Neuronal stem cell (in vitro differentiated cells): ENCODE data around the gene ZNF148.

Source experiments
- DNase-seq: peaks from one replicate; pipeline ENCODE4 v3.0.0-alpha.2; 2013; ENCODE audit warnings: low spot score
- H2AFZ ChIP-seq: one replicate; pipeline ENCODE4 v1.6.1; 2013; ENCODE audit warnings: mild to moderate bottlenecking, low read length, inconsistent platforms
- H2AK5ac ChIP-seq: 2 replicates; pipeline ENCODE4 v1.6.1; 2013; ENCODE audit warnings: low read depth, mild to moderate bottlenecking, inconsistent platforms, low read length, moderate library complexity, mixed read lengths
- H2BK120ac ChIP-seq: 2 replicates; pipeline ENCODE4 v1.6.1; 2013; ENCODE audit warnings: low read depth, mild to moderate bottlenecking, inconsistent platforms, low read length, moderate library complexity, mixed read lengths
- H2BK12ac ChIP-seq: one replicate; pipeline ENCODE4 v1.6.1; 2013; ENCODE audit warnings: low read length, inconsistent platforms
- H2BK15ac ChIP-seq: 2 replicates; pipeline ENCODE4 v1.6.1; 2013; ENCODE audit warnings: mild to moderate bottlenecking, low read length, inconsistent platforms, mixed read lengths
- H2BK5ac ChIP-seq: one replicate; pipeline ENCODE4 v1.6.1; 2013; ENCODE audit warnings: inconsistent platforms, mild to moderate bottlenecking, low read length, moderate library complexity
- H3K14ac ChIP-seq: one replicate; pipeline ENCODE4 v1.6.1; 2013; ENCODE audit warnings: low read length, inconsistent platforms
- H3K18ac ChIP-seq: 2 replicates; pipeline ENCODE4 v1.6.1; 2013; ENCODE audit warnings: low read length, inconsistent platforms
- H3K23ac ChIP-seq: 2 replicates; pipeline ENCODE4 v1.6.1; 2013; ENCODE audit warnings: low read depth, mild to moderate bottlenecking, mixed read lengths, low read length, inconsistent platforms; ENCODE audit not compliant: poor library complexity
- H3K27ac ChIP-seq: replicated peaks from 3 replicates; pipeline ENCODE4 v1.5.1; 2013; ENCODE audit warnings: low read length, inconsistent platforms
- H3K27me3 ChIP-seq, 3 experiments: 2 replicates each; pipeline ENCODE4 v1.6.1; 2013; ENCODE audit warnings: low read length in 3 of 3, mild to moderate bottlenecking in 2 of 3, inconsistent platforms in 1 of 3, low read depth in 1 of 3, mixed read lengths in 1 of 3, moderate library complexity in 1 of 3; ENCODE audit not compliant: control insufficient read depth in 3 of 3, insufficient read depth in 3 of 3
- H3K36me3 ChIP-seq, 2 donors: replicated peaks in 1 of 2; 2 replicates each; pipeline ENCODE4 v1.6.1; 2013; ENCODE audit warnings: low read length in 2 of 2; ENCODE audit not compliant: control insufficient read depth in 2 of 2, insufficient read depth in 2 of 2
- H3K4ac ChIP-seq: 2 replicates; pipeline ENCODE4 v1.6.1; 2013; ENCODE audit warnings: inconsistent platforms, mild to moderate bottlenecking, low read length, moderate library complexity
- H3K4me1 ChIP-seq, 2 donors: 1 replicate in 1 of 2; 2 replicates in 1 of 2; pipeline ENCODE4 v1.6.1; 2013; ENCODE audit warnings: low read length in 2 of 2, low read depth in 1 of 2; ENCODE audit not compliant: control insufficient read depth in 2 of 2, insufficient read depth in 1 of 2
- H3K4me2 ChIP-seq: one replicate; pipeline ENCODE4 v1.6.1; 2013; ENCODE audit warnings: mild to moderate bottlenecking, low read length, inconsistent platforms; ENCODE audit not compliant: insufficient read depth, poor library complexity, severe bottlenecking
- H3K4me3 ChIP-seq, 2 donors: 2 replicates each; pipeline ENCODE4 v1.5.1; 2013; ENCODE audit warnings: low read length in 2 of 2, mild to moderate bottlenecking in 2 of 2, inconsistent platforms in 1 of 2, moderate library complexity in 1 of 2
- H3K79me1 ChIP-seq: one replicate; pipeline ENCODE4 v1.6.1; 2013; ENCODE audit warnings: low read depth, mild to moderate bottlenecking, inconsistent platforms, low read length, moderate library complexity
- H3K9ac ChIP-seq: one replicate; pipeline ENCODE4 v1.6.1; 2013; ENCODE audit warnings: mild to moderate bottlenecking, low read depth, low read length, inconsistent platforms; ENCODE audit not compliant: poor library complexity
- H3K9me3 ChIP-seq, 2 donors: replicated peaks in 1 of 2; 2 replicates each; pipeline versions ENCODE3 to v1.6.1; 2013; ENCODE audit warnings: low read length in 2 of 2, mild to moderate bottlenecking in 2 of 2, inconsistent platforms in 1 of 2, low read depth in 1 of 2, mixed read lengths in 1 of 2, moderate library complexity in 1 of 2; ENCODE audit not compliant: control insufficient read depth in 2 of 2, insufficient read depth in 1 of 2
- H4K8ac ChIP-seq: one replicate; pipeline ENCODE4 v1.6.1; 2013; ENCODE audit warnings: low read depth, mild to moderate bottlenecking, inconsistent platforms, low read length, moderate library complexity
- H4K91ac ChIP-seq: one replicate; pipeline ENCODE4 v1.6.1; 2013; ENCODE audit warnings: low read length, low read depth, mild to moderate bottlenecking, inconsistent platforms; ENCODE audit not compliant: poor library complexity
- WGBS, 2 donors: extraction: QIAGEN DNeasy Blood & Tissue Kit; methylation state at CpG; one replicate each; pipeline ENCODE4 v1.1.7; 2013; ENCODE audit warnings: missing lambda C conversion rate in 2 of 2, mixed read lengths in 1 of 2; ENCODE audit not compliant: insufficient read length in 2 of 2, insufficient replicate concordance in 1 of 2; ENCODE audit errors: extremely low coverage in 2 of 2; 5-methylcytosine and 5-hydroxymethylcytosine counted together

ZNF148 gene

GRCh38 chr3:125386811-125387210 is 11.7 kb upstream of the ZNF148 start:
- H3K4me1 ChIP-seq = peaks cover 4 to 14% of the 10 kb centered on the region in 2 donors
- no peak overlapping the region for H2BK5ac ChIP-seq
- no peaks in the 10 kb centered on the region for H3K79me1 ChIP-seq
- H3K4me2 ChIP-seq = no peak overlapping the region
- no peaks in the 10 kb centered on the region for H3K27me3 ChIP-seq
- H2AK5ac ChIP-seq = no peak overlapping the region
- WGBS, 2 donors = no CpG with 5 or more reads among the region's 4 CpGs
- H3K4me3 ChIP-seq = no peak overlapping the region
- no peak overlapping the region for H3K23ac ChIP-seq
- no peak overlapping the region for H3K4ac ChIP-seq
- H3K9ac ChIP-seq = no peak overlapping the region
- no peak overlapping the region for H2BK120ac ChIP-seq
- H2BK12ac ChIP-seq = no peak overlapping the region
- H3K36me3 ChIP-seq = no peaks in the 10 kb centered on the region
- H2AFZ ChIP-seq = no peak overlapping the region
- no peak for DNase-seq
- no peaks in the 10 kb centered on the region for H3K9me3 ChIP-seq
- H2BK15ac ChIP-seq = no peak overlapping the region
- peak overlapping the region; percentile 42 for H3K27ac ChIP-seq
- no peak overlapping the region for H4K91ac ChIP-seq
- no peak overlapping the region for H4K8ac ChIP-seq
- H3K14ac ChIP-seq = no peak overlapping the region
- H3K18ac ChIP-seq = no peak overlapping the region

DNA sequence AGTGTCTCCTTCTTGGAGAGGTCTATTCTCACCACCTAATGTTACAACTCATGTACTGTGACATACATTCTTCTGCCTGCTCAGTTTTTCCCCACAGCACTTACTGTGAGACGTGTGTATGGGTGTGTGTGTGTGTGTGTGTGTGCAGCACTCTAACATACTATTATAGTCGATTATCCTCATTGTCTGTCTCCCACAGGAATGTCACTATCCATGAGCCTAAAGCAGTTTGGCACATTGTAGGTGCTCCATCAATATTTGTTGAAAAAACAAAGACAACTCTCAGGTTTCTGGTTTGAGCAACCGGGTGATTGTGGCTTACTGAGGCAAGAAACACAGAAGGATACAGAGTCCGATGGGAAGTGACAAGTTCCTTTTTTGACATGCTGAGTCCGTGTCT is 8.6 kb upstream of the ZNF148 start:
- Histone ChIP-seq H3K4me1 (peaks cover 4 to 10% of the 10 kb centered on the region in 2 donors), H4K91ac (no peak overlapping the region), H3K27me3 (no peaks in the 10 kb centered on the region), H3K79me1 (no peaks in the 10 kb centered on the region), H3K14ac (no peak overlapping the region), H2BK5ac (no peak overlapping the region), H3K9me3 (no peaks in the 10 kb centered on the region), H2AFZ (peak overlapping the region; percentile 46), H3K4me2 (no peak overlapping the region), H3K4ac (no peak overlapping the region), H4K8ac (no peak overlapping the region), H3K9ac (no peak overlapping the region), H3K4me3 (no peak overlapping the region), H3K23ac (no peak overlapping the region), H2AK5ac (no peak overlapping the region), H3K18ac (no peak overlapping the region), H2BK12ac (no peak overlapping the region), H3K36me3 (no peaks in the 10 kb centered on the region), H3K27ac (no peak overlapping the region), H2BK15ac (no peak overlapping the region), H2BK120ac (no peak overlapping the region)
- DNase-seq = no peak
- WGBS, 2 donors = no CpG with 5 or more reads among the region's 5 CpGs

- no peaks in the 10 kb centered on the region for H3K79me1 ChIP-seq
- no peak overlapping the region for H3K27ac ChIP-seq
- H2BK15ac ChIP-seq = no peak overlapping the region
- no CpG with 5 or more reads among the region's 1 CpG for WGBS, 2 donors
- H3K14ac ChIP-seq = no peak overlapping the region
- no peak overlapping the region for H3K4me3 ChIP-seq
- H3K18ac ChIP-seq = no peak overlapping the region
- H3K4ac ChIP-seq = no peak overlapping the region
- H2BK12ac ChIP-seq = no peak overlapping the region
- H3K23ac ChIP-seq = no peak overlapping the region
- DNase-seq = no peak
- H3K36me3 ChIP-seq = no peaks in the 10 kb centered on the region
- no peak overlapping the region for H2BK120ac ChIP-seq
- no peak overlapping the region for H4K91ac ChIP-seq
- no peaks in the 10 kb centered on the region for H3K9me3 ChIP-seq
- no peaks in the 10 kb centered on the region for H3K27me3 ChIP-seq
- peaks cover 4 to 10% of the 10 kb centered on the region in 2 donors for H3K4me1 ChIP-seq
- H3K4me2 ChIP-seq = no peak overlapping the region
- no peak overlapping the region for H2BK5ac ChIP-seq
- H3K9ac ChIP-seq = no peak overlapping the region
- no peak overlapping the region for H4K8ac ChIP-seq
- H2AK5ac ChIP-seq = no peak overlapping the region
- H2AFZ ChIP-seq = no peak overlapping the region
Measured at GRCh38 chr3:125382298-125382697, 7.2 kb upstream of the ZNF148 start.

DNA sequence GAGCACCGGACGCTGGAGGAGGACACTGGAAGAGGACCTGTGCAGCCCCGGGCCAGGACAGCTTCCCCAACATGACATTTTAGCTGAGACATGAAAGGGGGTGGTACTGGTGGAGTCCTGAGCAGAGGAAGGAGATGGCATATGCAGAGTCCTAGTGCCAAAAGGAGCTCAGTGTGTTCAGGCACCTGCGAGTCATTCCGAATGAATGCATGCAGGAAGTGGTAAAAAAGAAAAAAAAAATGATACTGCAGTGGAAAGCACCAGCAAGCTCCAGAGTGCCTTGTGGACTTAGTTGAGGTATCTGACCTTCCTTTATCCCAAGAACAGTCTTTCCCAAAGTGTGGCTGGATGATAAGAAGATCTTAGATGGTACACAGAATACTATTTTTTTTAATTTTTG is 6.6 kb upstream of the ZNF148 start:
- no CpG with 5 or more reads among the region's 5 CpGs for WGBS, 2 donors
- Histone ChIP-seq H2BK5ac (no peak overlapping the region), H3K4ac (no peak overlapping the region), H4K8ac (no peak overlapping the region), H2BK15ac (no peak overlapping the region), H3K23ac (no peak overlapping the region), H3K27me3 (no peaks in the 10 kb centered on the region), H3K9ac (no peak overlapping the region), H3K79me1 (no peaks in the 10 kb centered on the region), H3K4me1 (peaks cover 4 to 8% of the 10 kb centered on the region in 2 donors), H2BK12ac (no peak overlapping the region), H3K4me3 (no peak overlapping the region), H2BK120ac (no peak overlapping the region), H3K14ac (no peak overlapping the region), H3K4me2 (no peak overlapping the region), H3K36me3 (no peaks in the 10 kb centered on the region), H3K9me3 (no peaks in the 10 kb centered on the region), H3K27ac (peak overlapping the region; percentile 30), H2AK5ac (no peak overlapping the region), H4K91ac (no peak overlapping the region), H3K18ac (no peak overlapping the region), H2AFZ (no peak overlapping the region)
- no peak for DNase-seq
